Measurements from ENCODE around the gene PNRC2. TPM values are rescaled to one million over a fixed set of nuclear protein-coding genes. Genes with fewer than 3 reads are reported as not detected.
"Not testable (repeated sequence)": the region's sequence is repeated elsewhere in the genome, so short reads cannot be mapped to it uniquely, and the experiment has no call there.

Gene PNRC2
- total and polyA plus RNA-seq, 11 donors, result 64.1 to 137 (median 80.5) TPM

DNA sequence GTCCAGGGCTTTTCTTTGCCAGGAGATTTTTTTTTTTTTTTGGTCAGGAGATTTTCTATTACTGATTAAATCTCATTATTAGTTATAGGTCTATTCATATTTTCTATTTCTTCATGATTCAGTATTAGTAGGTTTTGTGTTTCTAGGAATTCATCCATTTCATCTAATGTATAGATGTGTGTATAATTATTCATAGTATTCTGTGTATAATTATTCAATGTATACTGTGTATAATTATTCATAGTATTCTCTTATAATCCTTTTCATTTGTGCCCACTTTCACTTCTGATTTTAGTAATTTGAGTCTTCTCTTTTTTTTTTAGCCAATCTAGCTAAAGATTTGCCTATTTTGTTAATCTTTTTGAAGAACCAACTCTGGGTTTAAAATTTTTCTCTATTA, 12.3 kb upstream of the PNRC2 start:
- Histone ChIP-seq H3K4me1 (no peaks in the 10 kb centered on the region), H3K27ac (no peak overlapping the region), H3K4me3 (no peak overlapping the region), H3K27me3 (no peaks in the 10 kb centered on the region), H3K36me3 (no peaks in the 10 kb centered on the region), H3K9me3 (peaks cover 0 to 18% (median 10%) of the 10 kb centered on the region in 12 donors)
- intact Hi-C loops (cut with DNase I), result no loop called here
- TF ChIP-seq, protein P1, sequence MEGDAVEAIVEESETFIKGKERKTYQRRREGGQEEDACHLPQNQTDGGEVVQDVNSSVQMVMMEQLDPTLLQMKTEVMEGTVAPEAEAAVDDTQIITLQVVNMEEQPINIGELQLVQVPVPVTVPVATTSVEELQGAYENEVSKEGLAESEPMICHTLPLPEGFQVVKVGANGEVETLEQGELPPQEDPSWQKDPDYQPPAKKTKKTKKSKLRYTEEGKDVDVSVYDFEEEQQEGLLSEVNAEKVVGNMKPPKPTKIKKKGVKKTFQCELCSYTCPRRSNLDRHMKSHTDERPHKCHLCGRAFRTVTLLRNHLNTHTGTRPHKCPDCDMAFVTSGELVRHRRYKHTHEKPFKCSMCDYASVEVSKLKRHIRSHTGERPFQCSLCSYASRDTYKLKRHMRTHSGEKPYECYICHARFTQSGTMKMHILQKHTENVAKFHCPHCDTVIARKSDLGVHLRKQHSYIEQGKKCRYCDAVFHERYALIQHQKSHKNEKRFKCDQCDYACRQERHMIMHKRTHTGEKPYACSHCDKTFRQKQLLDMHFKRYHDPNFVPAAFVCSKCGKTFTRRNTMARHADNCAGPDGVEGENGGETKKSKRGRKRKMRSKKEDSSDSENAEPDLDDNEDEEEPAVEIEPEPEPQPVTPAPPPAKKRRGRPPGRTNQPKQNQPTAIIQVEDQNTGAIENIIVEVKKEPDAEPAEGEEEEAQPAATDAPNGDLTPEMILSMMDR (IDR thresholded peaks at IDR 0.05), result no peak
- ATAC-seq (no peak), DNase-seq (no peak)

DNA sequence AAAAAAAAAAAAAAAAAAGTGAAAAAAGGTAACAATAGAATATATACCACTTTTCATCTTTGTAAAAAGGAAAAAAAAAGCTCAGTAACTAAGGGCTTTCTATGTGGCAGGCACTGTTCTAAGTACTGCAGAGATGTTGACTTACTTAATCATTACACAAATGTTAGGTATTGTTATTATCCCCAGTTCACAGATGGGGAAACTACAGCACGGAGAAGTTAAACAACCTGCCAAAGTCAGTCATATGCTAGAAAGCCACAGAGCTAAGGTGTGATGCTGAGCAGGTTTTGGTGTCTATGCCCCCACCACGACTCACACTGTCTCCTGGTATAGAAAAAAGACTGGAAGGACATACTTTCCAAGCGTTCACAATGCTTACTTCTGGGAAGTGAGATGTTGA, 6.6 kb upstream of the PNRC2 start:
- H3K27ac ChIP-seq, result no peak overlapping the region
- no peaks in the 10 kb centered on the region for H3K27me3 ChIP-seq
- no peak for DNase-seq
- 73 to 94% (median 83%) methylated on average over 3 of the region's 3 CpGs for WGBS, 4 donors
- H3K9me3 ChIP-seq, result no peaks in the 10 kb centered on the region
- TF ChIP-seq, protein P1 (IDR thresholded peaks at IDR 0.05), result no peak
- no peak for TF ChIP-seq POLR2A (IDR thresholded peaks at IDR 0.05)
- ATAC-seq, result no peak
- intact Hi-C loops (cut with DNase I), result no loop called here
- no peak overlapping the region for H3K4me3 ChIP-seq
- H3K36me3 ChIP-seq, result no peaks in the 10 kb centered on the region
- peaks cover 0 to 17% (median 2%) of the 10 kb centered on the region in 12 donors for H3K4me1 ChIP-seq

GRCh38 chr1:23957096-23957495, 2.5 kb upstream of the PNRC2 start:
- intact Hi-C loops (cut with DNase I), result loop anchor here in 7 of 10 donors (2.0 to 5.0 kb wide), 4 partner anchors 65 to 155 kb away; partner anchors contain the start of gene MYOM3 (in 2 of the 7)
- WGBS, 4 donors, result 32 to 59% (median 50%) methylated on average over 7 of the region's 7 CpGs
- Histone ChIP-seq H3K36me3 (peaks cover 0 to 13% (median 11%) of the 10 kb centered on the region in 9 donors), H3K27me3 (no peaks in the 10 kb centered on the region), H3K4me3 (no peak overlapping the region), H3K4me1 (peaks cover 0 to 38% (median 15%) of the 10 kb centered on the region in 12 donors), H3K27ac (peak overlapping the region in 5 of 12 donors; percentile 19 to 60 (median 36)), H3K9me3 (no peaks in the 10 kb centered on the region)
- DNase-seq (peak in 1 of 5 donors; percentile 25), ATAC-seq (no peak)
- TF ChIP-seq, protein P1 (IDR thresholded peaks at IDR 0.05), result no peak
- no peak for TF ChIP-seq POLR2A (IDR thresholded peaks at IDR 0.05)

GRCh38 chr1:23958040-23958809, 1.4 kb upstream of the PNRC2 start:
- intact Hi-C loops (cut with DNase I), result loop anchor here in 8 of 10 donors (2.0 to 5.0 kb wide), 6 partner anchors 63 to 154 kb away; partner anchors contain the start of gene MYOM3 (in 2 of the 8)
- WGBS, 4 donors, result 64 to 77% (median 70%) methylated on average over 19 of the region's 19 CpGs
- not testable (repeated sequence) for H3K9me3 ChIP-seq, ATAC-seq, H3K27me3 ChIP-seq
- DNase-seq, result peak in 1 of 5 donors; percentile 30
- H3K27ac ChIP-seq, result peak overlapping the region; percentile 94 to 100 (median 99)
- H3K4me3 ChIP-seq, result peak overlapping the region; percentile 56 to 98 (median 84)
- peaks cover 0 to 19% (median 16%) of the 10 kb centered on the region in 9 donors for H3K36me3 ChIP-seq
- H3K4me1 ChIP-seq, result peaks cover 0 to 43% (median 17%) of the 10 kb centered on the region in 12 donors
